Panc1 (cell line): ENCODE data around the gene HDLBP. TPM values are rescaled to one million over a fixed set of nuclear protein-coding genes. Genes with fewer than 3 reads are reported as not detected.

ENCODE experiments used
- ATAC-seq: fragments of 200-7000 bp; cut with Tn5 transposase; 2 replicates; pipeline ENCODE4 v1.9.1; 2020; ENCODE audit warnings: mild to moderate bottlenecking, moderate library complexity
- BruUV-seq: library from RNA; stranded (reverse); fragments of 400-500 nt; replicated peaks from 2 replicates; lab custom pipeline; 2021; lab: Mats Ljungman, UMichigan
- CTCF ChIA-PET: fragments of 300-600 bp; sonication (Branson Sonifier 250); formaldehyde crosslinking; loops from one replicate; lab custom pipeline; 2022; ENCODE audit warnings: antibody characterized with exemption; lab: Charles Lee
- POLR2A ChIA-PET: fragments of 300-600 bp; sonication (Branson Sonifier 250); formaldehyde crosslinking; loops from one replicate; lab custom pipeline; 2022; ENCODE audit warnings: antibody characterized with exemption; lab: Charles Lee
- DNase-seq: peaks from one replicate; pipeline ENCODE4 v3.0.0-alpha.2; 2010; ENCODE audit warnings: low read depth, low spot score
- H3K27ac ChIP-seq: 2 replicates; pipeline ENCODE4 v1.5.1; 2011; ENCODE audit warnings: mild to moderate bottlenecking, low read length, inconsistent platforms
- H3K27me3 ChIP-seq: fragments of 200-500 bp; sonication (Bioruptor generic); 2 replicates; pipeline ENCODE4 v1.6.0; 2014; ENCODE audit warnings: low read length, inconsistent platforms; ENCODE audit not compliant: control insufficient read depth, insufficient read depth
- H3K36me3 ChIP-seq: fragments of 200-500 bp; sonication (Bioruptor generic); 2 replicates; pipeline ENCODE4 v1.5.1; 2014; ENCODE audit warnings: inconsistent platforms, mild to moderate bottlenecking, low read length, moderate library complexity; ENCODE audit not compliant: control insufficient read depth, insufficient read depth
- H3K4me1 ChIP-seq: 2 replicates; pipeline ENCODE4 v1.5.1; 2011; ENCODE audit warnings: inconsistent platforms, mild to moderate bottlenecking, low read length, moderate library complexity; ENCODE audit not compliant: control insufficient read depth, insufficient read depth
- H3K4me3 ChIP-seq, 2 experiments: 2 replicates each; pipeline ENCODE4 v1.5.1; 2011 to 2012; ENCODE audit warnings: low read depth in 2 of 2, low read length in 2 of 2, mild to moderate bottlenecking in 2 of 2, inconsistent platforms in 1 of 2, moderate library complexity in 1 of 2
- H3K9me3 ChIP-seq: fragments of 200-500 bp; sonication (Bioruptor generic); 2 replicates; pipeline ENCODE4 v1.5.1; 2014; ENCODE audit warnings: low read depth, mild to moderate bottlenecking, inconsistent platforms, low read length, moderate library complexity; ENCODE audit not compliant: control insufficient read depth, insufficient read depth
- CTCF ChIP-seq: fragments of 450-650 bp; IDR thresholded peaks from 2 replicates; pipeline ENCODE4 v1.5.1; 2017; ENCODE audit warnings: mild to moderate bottlenecking
- POLR2AphosphoS5 ChIP-seq: IDR thresholded peaks from 2 replicates; pipeline ENCODE4 v1.6.1; 2012; ENCODE audit warnings: mild to moderate bottlenecking, low read depth, low read length, moderate library complexity
- SIN3A ChIP-seq: IDR thresholded peaks from 2 replicates; pipeline ENCODE4 v1.6.1; 2012; ENCODE audit warnings: low read depth, mild to moderate bottlenecking, low read length, moderate library complexity, borderline replicate concordance; ENCODE audit not compliant: insufficient read depth
- TCF7L2 ChIP-seq: IDR thresholded peaks from 2 replicates; pipeline ENCODE4 v1.6.1; 2011; ENCODE audit warnings: mild to moderate bottlenecking, low read depth, low read length, inconsistent platforms
- in situ Hi-C: cut with HindIII; loops from 2 replicates; pipeline ENCODE4 v1.10.0; 2016; ENCODE audit warnings: low sequenced_read_pairs, low pct_unique_long_range_greater_than_20kb
- intact Hi-C: fragments of 100-400 bp; cut with micrococcal nuclease; formaldehyde crosslinking; loops from one replicate; pipeline ENCODE4 v1.10.0; 2022; ENCODE audit not compliant: unreplicated experiment
- total RNA-seq: library from RNA; stranded (reverse); gene quantifications from one replicate; pipeline ENCODE4 v1.2.1, GENCODE V29; 2021; ENCODE audit not compliant: unreplicated experiment
- TF ChIP-seq, protein P1 (sequence below), 2 experiments: IDR thresholded peaks; 2 replicates each; pipeline ENCODE4 v1.6.1; 2011 to 2012; ENCODE audit warnings: low read depth in 2 of 2, control low read depth in 1 of 2, low read length in 1 of 2, mild to moderate bottlenecking in 1 of 2, moderate library complexity in 1 of 2; ENCODE audit not compliant: insufficient read depth in 1 of 2

HDLBP gene
- total RNA-seq, 1 experiment from 2014 or later: 656 TPM

DNA sequence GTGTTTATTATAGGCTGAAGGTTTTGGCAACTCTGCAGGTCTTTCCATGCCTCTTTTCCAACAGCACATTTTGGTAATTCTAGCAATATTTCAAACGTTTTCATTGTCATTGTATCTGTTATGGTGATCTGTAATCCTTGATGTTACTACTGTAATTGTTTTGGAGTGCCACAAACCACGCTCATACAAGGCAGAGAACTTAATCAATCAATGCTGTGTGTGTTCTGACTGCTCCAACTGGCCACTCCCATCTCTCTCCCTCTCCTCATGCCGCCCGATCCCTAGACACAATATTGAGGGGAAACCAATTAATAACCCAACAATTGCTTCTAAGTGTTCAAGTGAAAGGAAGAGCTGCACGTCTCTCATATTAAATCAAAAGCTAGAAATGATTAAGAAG lies 32.9 kb downstream of the HDLBP start:
- no peak for ATAC-seq
- no peak overlapping the region for H3K27ac ChIP-seq
- ChIA-PET CTCF (no interaction called here), POLR2A (interaction anchor here (0.6 kb wide), 1 partner anchor 50 kb away, joined by 3 read pairs; no protein-coding TSS in a partner anchor)
- TF ChIP-seq POLR2AphosphoS5: no peak
- TF ChIP-seq, protein P1, sequence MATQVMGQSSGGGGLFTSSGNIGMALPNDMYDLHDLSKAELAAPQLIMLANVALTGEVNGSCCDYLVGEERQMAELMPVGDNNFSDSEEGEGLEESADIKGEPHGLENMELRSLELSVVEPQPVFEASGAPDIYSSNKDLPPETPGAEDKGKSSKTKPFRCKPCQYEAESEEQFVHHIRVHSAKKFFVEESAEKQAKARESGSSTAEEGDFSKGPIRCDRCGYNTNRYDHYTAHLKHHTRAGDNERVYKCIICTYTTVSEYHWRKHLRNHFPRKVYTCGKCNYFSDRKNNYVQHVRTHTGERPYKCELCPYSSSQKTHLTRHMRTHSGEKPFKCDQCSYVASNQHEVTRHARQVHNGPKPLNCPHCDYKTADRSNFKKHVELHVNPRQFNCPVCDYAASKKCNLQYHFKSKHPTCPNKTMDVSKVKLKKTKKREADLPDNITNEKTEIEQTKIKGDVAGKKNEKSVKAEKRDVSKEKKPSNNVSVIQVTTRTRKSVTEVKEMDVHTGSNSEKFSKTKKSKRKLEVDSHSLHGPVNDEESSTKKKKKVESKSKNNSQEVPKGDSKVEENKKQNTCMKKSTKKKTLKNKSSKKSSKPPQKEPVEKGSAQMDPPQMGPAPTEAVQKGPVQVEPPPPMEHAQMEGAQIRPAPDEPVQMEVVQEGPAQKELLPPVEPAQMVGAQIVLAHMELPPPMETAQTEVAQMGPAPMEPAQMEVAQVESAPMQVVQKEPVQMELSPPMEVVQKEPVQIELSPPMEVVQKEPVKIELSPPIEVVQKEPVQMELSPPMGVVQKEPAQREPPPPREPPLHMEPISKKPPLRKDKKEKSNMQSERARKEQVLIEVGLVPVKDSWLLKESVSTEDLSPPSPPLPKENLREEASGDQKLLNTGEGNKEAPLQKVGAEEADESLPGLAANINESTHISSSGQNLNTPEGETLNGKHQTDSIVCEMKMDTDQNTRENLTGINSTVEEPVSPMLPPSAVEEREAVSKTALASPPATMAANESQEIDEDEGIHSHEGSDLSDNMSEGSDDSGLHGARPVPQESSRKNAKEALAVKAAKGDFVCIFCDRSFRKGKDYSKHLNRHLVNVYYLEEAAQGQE (IDR thresholded peaks at IDR 0.05; ENCODE audit: insufficient read depth in 1 of 2, low read depth in 2 of 2, low read length in 1 of 2): no peak
- TF ChIP-seq SIN3A: no peak
- TF ChIP-seq TCF7L2: no peak
- no peak for TF ChIP-seq CTCF
- no TSS peak for BruUV-seq
- no peaks in the 10 kb centered on the region for H3K9me3 ChIP-seq
- intact Hi-C loops: no loop called here
- H3K27me3 ChIP-seq: no peaks in the 10 kb centered on the region
- no peaks in the 10 kb centered on the region for H3K36me3 ChIP-seq
- no peak overlapping the region for H3K4me3 ChIP-seq
- no peak for DNase-seq
- peaks cover 17% of the 10 kb centered on the region; the same call in 1 of the 2 replicates for H3K4me1 ChIP-seq
- in situ Hi-C loops: no loop called here

- no TSS peak for BruUV-seq
- intact Hi-C loops: no loop called here
- ChIA-PET POLR2A (no interaction called here), CTCF (no interaction called here)
- H3K36me3 ChIP-seq: no peaks in the 10 kb centered on the region
- TF ChIP-seq CTCF (no peak), SIN3A (no peak), POLR2AphosphoS5 (no peak), TCF7L2 (no peak)
- TF ChIP-seq, protein P1 (IDR thresholded peaks at IDR 0.05; ENCODE audit: insufficient read depth in 1 of 2, low read depth in 2 of 2, low read length in 1 of 2): no peak
- no peaks in the 10 kb centered on the region for H3K27me3 ChIP-seq
- in situ Hi-C loops: no loop called here
- H3K4me1 ChIP-seq: peaks cover 15% of the 10 kb centered on the region; the same call in 1 of the 2 replicates
- 0 out of 2 replicates have a peak, but pooled peaks cover 3% of the 10 kb centered on the region for H3K9me3 ChIP-seq
- H3K27ac ChIP-seq: no peak overlapping the region; the same call in 1 of the 2 replicates
- no peak for DNase-seq
- no peak for ATAC-seq
- H3K4me3 ChIP-seq: no peak overlapping the region
These were observed 35.2 kb downstream of the HDLBP start for GRCh38 chr2:241280291-241280690.
